ENCODE data around the gene OR2V2. TPM values are rescaled to one million over a fixed set of nuclear protein-coding genes. Genes with fewer than 3 reads are reported as not detected.

The OR2V2 gene
- total and polyA plus RNA-seq, 2 donors (not counting 1 experiment from before 2014, with no cell fraction given): not detected

- Histone ChIP-seq H2AFZ (ENCODE audit: insufficient read depth, low read depth, low read length, poor library complexity, severe bottlenecking) (no peak overlapping the region), H4K20me1 (ENCODE audit: control insufficient read depth, insufficient read depth, low read length, poor library complexity, severe bottlenecking) (no peaks in the 10 kb centered on the region), H3K4me2 (replicated peaks; ENCODE audit: low read depth, low read length, poor library complexity, severe bottlenecking) (no peak overlapping the region), H3K27ac (ENCODE audit: low read length in 2 of 2) (no peak overlapping the region), H3K36me3 (replicated peaks in 1 of 2; ENCODE audit: control extremely low read depth in 1 of 2, control insufficient read depth in 1 of 2, extremely low read depth in 1 of 2, insufficient read depth in 2 of 2, low read length in 1 of 2) (no peaks in the 10 kb centered on the region), H3K9ac (ENCODE audit: low read length) (no peak overlapping the region), H3K9me3 (ENCODE audit: control extremely low read depth in 1 of 3, control insufficient read depth in 2 of 3, insufficient read depth in 1 of 3, low read length in 2 of 3) (peaks cover 0 to 49% (median 5%) of the 10 kb centered on the region in 3 donors), H3K27me3 (replicated peaks in 1 of 4; ENCODE audit: control extremely low read depth in 1 of 4, control insufficient read depth in 3 of 4, insufficient read depth in 4 of 4, low read length in 3 of 4) (peaks cover 0 to 74% (median 33%) of the 10 kb centered on the region in 4 experiments), H3K79me2 (ENCODE audit: control insufficient read depth, insufficient read depth, low read length) (no peaks in the 10 kb centered on the region), H3K4me1 (ENCODE audit: control insufficient read depth in 2 of 2, insufficient read depth in 2 of 2, low read length in 2 of 2) (peaks cover 30 to 33% of the 10 kb centered on the region in 2 donors), H3K4me3 (ENCODE audit: control extremely low read depth in 1 of 5, extremely low read depth in 1 of 5, insufficient read depth in 1 of 5, low read depth in 2 of 5, low read length in 4 of 5) (no peak overlapping the region)
- peaks cover 41% of the 10 kb centered on the region for H3K27me3 Mint-ChIP-seq
- H3K27ac Mint-ChIP-seq: no peak overlapping the region
- H3K4me3 Mint-ChIP-seq: no peak overlapping the region
- ATAC-seq (ENCODE audit: low read depth) (no peak), DNase-seq (peak; percentile 30)
- no peaks in the 10 kb centered on the region for H3K9me3 Mint-ChIP-seq (ENCODE audit: insufficient read depth)
- intact Hi-C loops (cut with micrococcal nuclease): loop anchor here (10.0 kb wide), 1 partner anchor 48 kb away; no protein-coding TSS in a partner anchor
- no CpG with 5 or more reads among the region's 6 CpGs for WGBS (ENCODE audit: insufficient coverage)
- CTCF ChIA-PET: interaction anchor here (0.6 to 1.7 kb wide), 3 partner anchors 15 to 381 kb away, joined by 3 to 7 read pairs (median 3); no protein-coding TSS in a partner anchor
- POLR2A ChIA-PET: no interaction called here
- no peak for TF ChIP-seq EZH2 (IDR thresholded peaks at IDR 0.05; ENCODE audit: borderline replicate concordance, insufficient read depth, low read depth, low read length, poor library complexity, severe bottlenecking)
- no peak for TF ChIP-seq CTCF (IDR thresholded peaks at IDR 0.05)
- H3K4me1 Mint-ChIP-seq: peaks cover 44% of the 10 kb centered on the region
Measured at GRCh38 chr5:181166812-181167733, 19.7 kb downstream of the OR2V2 start.

Data from B cell (primary cell).